ELF-1 (cell line): ENCODE results near the gene RAB33B.

Experiments used
- DNase-seq: peaks from one replicate; pipeline ENCODE4 v3.0.0-alpha.2; 2016; ENCODE audit warnings: low read depth, low spot score

Gene RAB33B

DNA sequence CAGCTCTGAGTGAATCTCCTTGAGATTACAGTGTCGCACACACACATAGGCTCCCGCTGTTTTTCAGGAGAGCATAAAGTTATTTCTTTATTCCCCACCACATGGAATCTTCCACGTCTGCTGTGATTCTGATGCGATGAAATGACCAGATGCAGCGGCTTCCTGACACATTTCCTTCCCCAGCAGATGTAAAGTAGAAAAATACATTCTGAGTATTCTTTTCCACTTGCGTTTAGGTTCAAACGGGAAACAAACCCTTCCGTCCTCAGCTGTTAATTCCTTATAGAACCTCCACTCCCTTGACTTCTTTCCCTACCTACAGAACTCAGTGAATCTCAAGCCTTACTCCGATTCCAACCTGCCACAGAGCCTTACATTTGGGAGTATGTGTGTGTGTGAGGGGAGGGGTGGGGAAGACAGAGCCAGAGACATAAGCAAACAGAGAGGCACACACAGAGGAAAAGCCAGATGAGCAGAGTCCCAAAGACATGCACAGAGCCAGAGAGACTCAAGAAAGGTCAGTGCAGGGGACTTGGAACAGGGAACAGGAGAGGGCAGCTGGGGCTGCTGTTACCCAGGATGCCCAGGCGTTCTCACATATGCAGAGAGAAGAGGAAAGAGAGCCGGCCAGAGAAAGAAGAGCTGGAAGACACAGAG lies 54.8 kb downstream of the RAB33B start:
- DNase-seq: no peak

DNA sequence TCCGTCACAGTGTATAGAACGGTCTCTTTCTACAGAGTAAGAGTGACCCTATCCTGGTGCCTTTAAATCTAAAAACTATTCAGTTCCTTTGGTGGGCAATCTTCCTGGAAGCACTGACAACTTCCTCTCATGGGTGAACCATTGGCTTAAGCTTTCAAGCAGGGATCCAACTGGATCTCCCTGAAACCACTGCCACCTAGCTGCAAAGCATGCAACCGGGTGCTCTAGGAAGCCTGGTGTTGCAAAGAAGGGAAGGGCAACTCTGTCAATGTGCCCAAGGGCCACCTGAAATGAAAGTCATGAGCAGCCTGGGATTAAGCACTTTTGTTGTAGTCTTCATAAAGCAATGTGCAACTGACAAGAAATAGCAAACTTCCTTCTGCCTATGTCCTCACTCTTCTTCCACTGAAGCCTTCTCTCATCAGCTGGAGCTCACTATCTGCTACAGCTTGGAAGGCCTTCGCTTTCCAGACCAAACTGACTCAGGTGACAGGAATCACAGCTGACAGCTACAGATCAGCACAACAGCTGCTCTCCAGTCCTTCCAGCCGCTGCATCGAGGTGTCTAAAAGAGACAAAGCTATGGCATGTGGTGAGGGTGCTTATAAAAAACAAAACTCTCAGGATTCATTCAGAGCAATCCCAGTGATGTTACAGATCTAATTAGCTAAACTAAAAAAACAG lies 55.9 kb downstream of the RAB33B start:
- peak; percentile 37 for DNase-seq

DNA sequence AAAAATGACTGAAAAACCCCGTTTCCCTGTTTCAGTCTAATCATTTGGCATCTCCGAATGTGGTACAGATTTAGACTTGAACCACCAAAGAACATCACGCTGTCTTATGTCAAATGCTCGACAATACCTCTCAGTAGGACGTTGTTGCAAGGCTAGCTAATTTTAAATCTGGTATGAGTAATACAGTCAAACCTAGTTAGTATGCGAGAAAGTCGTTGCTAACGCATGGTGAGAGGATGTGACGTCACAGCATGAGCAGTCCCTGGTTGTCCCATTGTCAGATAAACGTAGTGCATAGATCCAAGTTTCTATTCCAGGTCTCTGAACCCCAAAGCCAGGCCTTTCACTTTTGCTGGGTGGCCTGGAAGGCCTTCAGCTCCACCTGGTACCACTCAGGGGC lies 57.4 kb downstream of the RAB33B start:
- DNase-seq: no peak

DNA sequence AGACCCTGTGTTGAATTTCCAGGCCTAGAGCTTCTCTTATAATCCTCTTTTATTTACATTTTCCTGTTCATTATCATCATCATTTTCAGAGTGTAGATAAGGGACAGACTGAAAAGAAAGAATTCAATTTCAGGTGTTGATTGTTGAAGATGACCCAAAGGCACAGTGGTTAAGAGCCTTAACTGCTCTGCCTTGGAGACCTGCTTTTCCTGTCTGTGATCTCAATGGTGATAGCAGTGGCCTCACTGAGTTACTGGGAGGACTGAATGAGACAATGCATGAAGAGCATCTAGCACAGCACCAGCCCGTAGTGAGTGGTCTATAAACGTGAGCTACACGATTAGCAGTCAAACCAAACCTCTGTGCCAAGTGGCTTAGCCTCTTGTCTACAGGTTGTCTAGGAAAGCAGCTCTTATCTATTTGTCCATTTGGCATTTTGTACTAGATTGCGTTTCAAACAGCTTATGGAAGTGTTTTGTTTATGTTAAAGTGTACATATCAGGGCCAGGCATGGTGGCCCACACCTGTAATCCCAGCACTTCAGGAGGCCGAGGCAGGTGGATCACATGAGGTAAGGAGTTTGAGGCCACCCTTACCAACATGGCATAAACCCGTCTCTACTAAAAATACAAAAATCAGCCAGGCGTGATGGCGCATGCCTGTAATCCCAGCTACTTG lies 60.6 kb downstream of the RAB33B start:
- peak; percentile 64 for DNase-seq

DNA sequence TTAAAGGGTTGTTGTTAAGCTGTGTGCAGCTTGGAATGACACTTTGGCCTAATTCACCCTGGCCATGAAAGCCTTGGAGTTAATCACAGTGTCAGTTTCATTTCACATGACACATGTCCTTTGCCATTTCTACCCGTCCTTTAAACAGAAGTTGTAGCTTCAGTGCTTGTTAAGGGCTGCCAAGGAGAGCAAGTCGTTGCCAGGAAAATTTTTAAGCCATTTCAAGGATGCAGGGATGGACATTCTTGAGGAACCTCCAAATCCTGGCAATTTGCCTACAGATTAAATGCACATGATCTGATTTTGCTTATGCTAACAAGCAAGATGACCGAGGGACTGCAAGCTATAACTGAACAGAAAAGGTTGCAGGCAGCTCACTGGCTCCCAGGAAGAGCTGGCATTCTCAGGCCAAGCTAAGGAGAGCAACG lies 61.6 kb downstream of the RAB33B start:
- no peak for DNase-seq

DNA sequence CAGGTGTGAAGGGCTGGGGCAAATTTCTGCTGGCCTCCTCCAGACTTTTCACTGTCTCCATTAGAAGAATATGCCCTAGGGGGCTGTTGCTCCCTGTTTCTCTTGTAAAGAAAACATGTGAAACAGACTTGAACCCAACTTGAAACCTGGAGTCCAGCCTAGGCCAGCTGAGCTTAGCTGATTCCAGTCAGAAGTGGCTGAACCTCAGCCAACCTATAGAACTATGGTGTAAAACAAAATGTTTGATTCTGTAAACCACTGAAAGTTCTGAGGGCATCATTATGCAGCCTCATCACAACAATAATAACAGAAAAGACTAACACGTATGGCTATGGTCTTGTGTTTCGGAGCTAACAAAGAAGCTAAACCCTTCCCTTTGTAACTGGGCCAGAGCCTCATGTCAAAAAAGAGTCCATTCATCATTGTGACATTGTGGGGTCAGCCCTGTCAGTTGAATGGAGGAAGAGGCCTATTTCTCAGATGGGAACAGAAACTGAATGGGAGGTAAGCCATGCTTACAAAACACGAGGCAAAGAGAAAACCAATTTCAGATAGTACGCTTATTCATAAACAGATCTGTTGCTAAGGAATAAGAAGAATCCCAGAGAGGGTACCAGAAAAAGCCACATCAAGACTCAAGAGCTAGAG lies 68.0 kb downstream of the RAB33B start:
- DNase-seq: no peak

DNA sequence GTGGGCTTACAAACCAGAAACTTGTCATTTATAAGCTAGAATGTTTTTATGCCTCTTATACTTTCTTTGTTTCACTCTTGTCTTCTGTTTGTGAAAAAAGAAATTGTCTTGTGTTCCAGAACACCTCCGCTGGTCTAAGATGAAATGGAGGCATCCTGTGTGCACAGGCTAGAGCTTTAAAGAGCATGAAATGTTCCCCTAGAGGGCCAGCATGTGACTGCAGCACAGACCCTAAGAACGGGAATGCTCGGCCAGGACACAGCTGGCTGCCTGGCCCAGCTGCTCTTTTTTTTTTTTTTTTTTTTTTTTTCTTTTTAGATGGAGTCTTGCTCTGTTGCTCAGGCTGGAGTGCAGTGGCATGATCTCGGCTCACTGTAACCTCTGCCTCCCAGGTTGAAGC lies 68.5 kb downstream of the RAB33B start:
- DNase-seq: no peak

DNA sequence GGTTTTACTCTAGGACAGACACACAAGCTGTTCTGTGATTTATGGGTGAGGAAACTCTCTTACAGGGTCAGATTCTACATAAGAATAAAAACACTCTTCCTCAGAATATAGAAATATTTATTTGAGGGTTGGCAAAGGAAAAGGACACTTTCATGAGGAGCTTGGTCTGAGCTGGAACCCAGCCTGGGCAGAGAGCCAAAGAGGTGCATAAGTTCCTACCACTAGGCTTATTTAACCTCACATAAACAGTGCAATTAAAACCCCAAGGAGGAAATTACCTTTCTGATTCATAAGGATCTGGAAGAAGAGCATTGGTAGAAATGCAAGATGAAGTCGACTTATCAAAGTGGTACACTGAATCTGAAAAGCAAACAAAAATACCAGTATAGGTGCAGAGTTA lies 69.2 kb downstream of the RAB33B start:
- DNase-seq: no peak

DNA sequence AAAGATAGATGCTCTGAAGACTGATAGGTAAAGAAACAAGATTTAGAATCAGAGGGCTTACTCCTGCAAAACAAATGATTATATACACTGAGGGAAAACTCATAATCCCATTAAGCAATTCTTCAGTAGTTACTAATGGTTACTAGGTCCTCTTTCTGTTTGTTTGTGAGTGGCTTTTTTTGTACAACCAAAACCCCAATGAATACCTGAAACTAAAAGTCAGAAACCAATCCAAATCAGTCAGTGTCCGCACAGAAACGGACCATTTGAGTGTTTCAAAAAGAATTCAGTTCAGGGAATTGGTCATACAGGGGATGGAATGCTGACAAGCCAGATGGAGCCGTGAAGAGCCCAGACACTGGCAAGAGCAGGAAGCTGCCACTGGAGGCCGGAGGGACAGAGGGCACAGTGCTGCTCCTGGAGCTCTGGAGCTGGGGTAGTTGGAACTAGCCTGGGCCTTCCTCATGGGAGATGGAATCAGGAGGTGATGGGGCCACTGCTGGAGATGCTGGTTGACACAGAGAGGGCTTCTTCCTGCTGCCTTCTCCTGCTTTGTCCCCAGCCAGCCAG lies 70.2 kb downstream of the RAB33B start:
- DNase-seq: no peak

DNA sequence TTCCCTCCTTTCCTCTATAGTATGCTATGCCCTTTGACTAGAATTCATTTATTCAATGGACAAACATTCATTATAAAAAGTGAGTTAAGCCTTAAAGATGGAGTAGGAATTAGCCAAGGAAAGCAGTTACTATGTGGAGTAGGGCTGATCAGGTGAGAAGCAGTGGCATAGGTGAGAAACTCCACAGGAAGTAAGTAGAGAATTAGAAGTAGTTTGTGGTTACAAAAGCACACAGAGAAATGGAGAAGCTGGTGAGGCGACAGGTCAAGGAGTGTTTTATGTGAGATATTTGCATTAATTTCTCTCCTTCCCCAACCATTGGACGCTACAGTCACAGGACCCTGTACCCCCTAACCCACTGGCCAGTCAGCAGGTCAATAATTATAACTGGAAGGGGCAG lies 71.5 kb downstream of the RAB33B start:
- no peak for DNase-seq
